ENCODE results near the gene CDC42. TPM values are rescaled to one million over a fixed set of nuclear protein-coding genes. Genes with fewer than 3 reads are reported as not detected.

The CDC42 gene
- total RNA-seq, 1 experiment from 2014 or later, result 198 TPM

DNA sequence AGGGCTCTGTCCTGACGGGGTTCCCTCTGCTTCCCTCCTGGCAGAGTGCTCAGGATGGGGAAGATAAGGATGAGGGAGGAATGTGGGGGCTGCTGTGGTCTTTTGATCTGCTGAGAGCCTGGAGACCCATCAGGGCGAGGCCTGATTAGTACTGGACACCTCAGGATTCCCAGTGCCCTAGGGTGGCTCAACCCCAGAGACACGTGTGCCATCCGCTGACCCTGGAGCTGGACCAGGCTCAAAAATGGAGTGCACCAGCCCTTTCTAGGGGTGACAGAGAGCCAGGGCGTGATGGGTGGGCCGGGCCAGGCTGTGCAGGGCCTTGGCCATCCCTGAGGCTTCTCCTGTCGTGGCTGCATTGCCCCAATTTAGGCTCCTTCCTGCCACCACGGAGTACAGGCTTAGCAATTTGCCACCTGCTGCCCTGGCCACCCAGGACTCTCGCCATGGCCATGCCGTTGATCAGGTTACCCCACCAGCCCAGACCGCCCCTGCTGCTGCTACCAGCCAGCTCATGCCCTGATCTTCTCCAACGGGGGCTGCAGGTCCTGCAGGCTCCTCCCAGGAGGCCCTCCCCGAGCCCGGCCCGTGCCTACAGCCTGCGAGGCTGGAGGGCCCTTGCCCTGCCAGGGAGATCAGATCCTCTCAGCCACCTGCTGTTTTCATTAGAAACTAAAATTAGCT lies 80.9 kb downstream of the CDC42 start:
- no peaks in the 10 kb centered on the region for H3K27me3 ChIP-seq (replicated peaks; ENCODE audit: insufficient read depth, low read depth, low read length, poor library complexity)
- H3K36me3 ChIP-seq (ENCODE audit: insufficient read depth, low read length, poor library complexity, severe bottlenecking), result no peaks in the 10 kb centered on the region
- no peak overlapping the region for H3K4me3 ChIP-seq (ENCODE audit: low read depth, low read length, poor library complexity, severe bottlenecking)
- DNase-seq (ENCODE audit: low spot score), result no peak
- H3K27ac ChIP-seq (ENCODE audit: low read depth, low read length, poor library complexity, severe bottlenecking), result no peak overlapping the region
- H3K4me1 ChIP-seq (ENCODE audit: insufficient read depth, low read length, poor library complexity, severe bottlenecking), result no peaks in the 10 kb centered on the region
- no peaks in the 10 kb centered on the region for H3K9me3 ChIP-seq (ENCODE audit: low read depth, low read length, poor library complexity, severe bottlenecking)
- TF ChIP-seq, protein P1, sequence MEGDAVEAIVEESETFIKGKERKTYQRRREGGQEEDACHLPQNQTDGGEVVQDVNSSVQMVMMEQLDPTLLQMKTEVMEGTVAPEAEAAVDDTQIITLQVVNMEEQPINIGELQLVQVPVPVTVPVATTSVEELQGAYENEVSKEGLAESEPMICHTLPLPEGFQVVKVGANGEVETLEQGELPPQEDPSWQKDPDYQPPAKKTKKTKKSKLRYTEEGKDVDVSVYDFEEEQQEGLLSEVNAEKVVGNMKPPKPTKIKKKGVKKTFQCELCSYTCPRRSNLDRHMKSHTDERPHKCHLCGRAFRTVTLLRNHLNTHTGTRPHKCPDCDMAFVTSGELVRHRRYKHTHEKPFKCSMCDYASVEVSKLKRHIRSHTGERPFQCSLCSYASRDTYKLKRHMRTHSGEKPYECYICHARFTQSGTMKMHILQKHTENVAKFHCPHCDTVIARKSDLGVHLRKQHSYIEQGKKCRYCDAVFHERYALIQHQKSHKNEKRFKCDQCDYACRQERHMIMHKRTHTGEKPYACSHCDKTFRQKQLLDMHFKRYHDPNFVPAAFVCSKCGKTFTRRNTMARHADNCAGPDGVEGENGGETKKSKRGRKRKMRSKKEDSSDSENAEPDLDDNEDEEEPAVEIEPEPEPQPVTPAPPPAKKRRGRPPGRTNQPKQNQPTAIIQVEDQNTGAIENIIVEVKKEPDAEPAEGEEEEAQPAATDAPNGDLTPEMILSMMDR (conservative IDR thresholded peaks at IDR 0.05; ENCODE audit: low read depth, low read length), result no peak
- POLR2A ChIA-PET (ENCODE audit: low non-redundant PET), result no interaction called here
- BruUV-seq (replicated peaks), result no TSS peak
- CTCF ChIA-PET, result no interaction called here
- intact Hi-C loops (cut with micrococcal nuclease; ENCODE audit: unreplicated experiment), result loop anchor here (2.0 to 10.0 kb wide), 2 partner anchors 141 to 283 kb away; no protein-coding TSS in a partner anchor

DNA sequence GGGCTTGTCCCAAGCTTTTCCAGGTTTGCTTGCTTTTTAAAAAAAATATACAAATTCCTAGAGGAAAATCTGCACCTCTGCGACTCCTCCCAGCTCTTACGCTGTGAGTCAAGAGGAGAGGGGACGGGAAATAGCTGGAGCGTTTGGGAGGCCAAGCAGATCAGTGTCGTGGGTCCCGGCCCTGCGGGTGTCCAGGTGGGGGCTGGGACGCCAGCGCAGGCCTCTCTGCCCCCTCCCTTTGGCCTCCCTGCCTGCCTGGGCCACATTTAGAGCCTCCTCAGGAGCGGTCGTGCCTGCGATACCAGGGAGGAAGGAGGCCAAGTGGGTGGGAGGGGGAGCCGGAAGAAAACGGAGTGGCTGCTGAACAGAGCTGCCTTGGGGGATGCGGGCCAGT lies 81.4 kb downstream of the CDC42 start:
- no peak for DNase-seq (ENCODE audit: low spot score)
- CTCF ChIA-PET, result no interaction called here
- no peaks in the 10 kb centered on the region for H3K27me3 ChIP-seq (replicated peaks; ENCODE audit: insufficient read depth, low read depth, low read length, poor library complexity)
- BruUV-seq (replicated peaks), result no TSS peak
- H3K4me1 ChIP-seq (ENCODE audit: insufficient read depth, low read length, poor library complexity, severe bottlenecking), result no peaks in the 10 kb centered on the region
- H3K4me3 ChIP-seq (ENCODE audit: low read depth, low read length, poor library complexity, severe bottlenecking), result no peak overlapping the region
- POLR2A ChIA-PET (ENCODE audit: low non-redundant PET), result no interaction called here
- H3K36me3 ChIP-seq (ENCODE audit: insufficient read depth, low read length, poor library complexity, severe bottlenecking), result no peaks in the 10 kb centered on the region
- TF ChIP-seq, protein P1 (conservative IDR thresholded peaks at IDR 0.05; ENCODE audit: low read depth, low read length), result no peak
- no peak for TF ChIP-seq EZH2 (IDR thresholded peaks at IDR 0.05; ENCODE audit: borderline replicate concordance, low read depth, low read length, poor library complexity, severe bottlenecking)
- no peak overlapping the region for H3K27ac ChIP-seq (ENCODE audit: low read depth, low read length, poor library complexity, severe bottlenecking)
- intact Hi-C loops (cut with micrococcal nuclease; ENCODE audit: unreplicated experiment), result loop anchor here (2.0 to 10.0 kb wide), 2 partner anchors 141 to 283 kb away; no protein-coding TSS in a partner anchor
- no peaks in the 10 kb centered on the region for H3K9me3 ChIP-seq (ENCODE audit: low read depth, low read length, poor library complexity, severe bottlenecking)

DNA sequence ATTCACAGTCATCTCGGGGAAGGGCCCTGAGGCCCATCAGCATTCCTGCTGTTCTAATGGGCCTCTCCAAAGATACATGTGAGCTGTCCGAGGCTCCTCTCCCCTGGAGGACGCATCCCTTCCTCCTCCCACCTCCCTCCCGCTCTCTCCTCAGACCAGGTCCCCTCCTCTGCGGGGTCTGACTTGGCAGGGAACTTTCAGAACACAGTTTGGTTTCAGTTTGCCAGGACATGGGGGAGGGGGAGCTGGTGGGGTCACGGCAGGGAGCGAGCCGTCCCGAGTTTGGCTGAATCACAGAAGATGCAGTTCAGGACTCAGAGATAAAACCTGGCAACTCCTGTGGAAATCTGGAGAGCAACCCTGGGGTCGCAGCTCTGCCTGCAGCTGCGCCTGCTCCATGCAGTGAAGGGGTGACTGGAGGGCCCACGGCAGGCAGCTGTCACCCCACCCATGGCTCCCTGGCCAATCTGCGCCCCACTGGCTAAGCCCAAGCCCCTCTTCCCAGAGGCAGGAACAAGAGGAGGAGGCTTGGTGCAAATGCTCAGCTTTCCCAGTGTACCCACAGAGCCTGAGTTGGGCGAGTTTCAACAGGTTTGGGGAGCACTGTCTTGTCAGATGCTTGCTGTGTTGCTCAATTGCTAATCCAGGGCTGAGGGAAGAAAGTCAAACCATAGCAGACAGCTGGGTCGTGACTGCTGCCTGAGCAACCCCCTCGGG lies 84.7 kb downstream of the CDC42 start:
- POLR2A ChIA-PET (ENCODE audit: low non-redundant PET), result no interaction called here
- no peak overlapping the region for H3K4me3 ChIP-seq (ENCODE audit: low read depth, low read length, poor library complexity, severe bottlenecking)
- intact Hi-C loops (cut with micrococcal nuclease; ENCODE audit: unreplicated experiment), result loop anchor here (10.0 kb wide), 1 partner anchor 138 kb away; no protein-coding TSS in a partner anchor

More for the DNA sequence above, 84.7 kb downstream of the CDC42 start:
- TF ChIP-seq, protein P1 (conservative IDR thresholded peaks at IDR 0.05; ENCODE audit: low read depth, low read length), result no peak
- CTCF ChIA-PET, result no interaction called here
- Histone ChIP-seq H3K27ac (ENCODE audit: low read depth, low read length, poor library complexity, severe bottlenecking) (no peak overlapping the region), H3K36me3 (ENCODE audit: insufficient read depth, low read length, poor library complexity, severe bottlenecking) (no peaks in the 10 kb centered on the region), H3K9me3 (ENCODE audit: low read depth, low read length, poor library complexity, severe bottlenecking) (no peaks in the 10 kb centered on the region), H3K27me3 (replicated peaks; ENCODE audit: insufficient read depth, low read depth, low read length, poor library complexity) (peaks cover 11% of the 10 kb centered on the region), H3K4me1 (ENCODE audit: insufficient read depth, low read length, poor library complexity, severe bottlenecking) (no peaks in the 10 kb centered on the region)
- no TSS peak for BruUV-seq (replicated peaks)
- no peak for DNase-seq (ENCODE audit: low spot score)
